ENCODE measurements around the gene RARRES2.
A peak's percentile ranks its signal among the peaks of the same experiment; 100 is the strongest.
"Not testable (repeated sequence)": the region's sequence is repeated elsewhere in the genome, so short reads cannot be mapped to it uniquely, and the experiment has no call there.

The RARRES2 gene

DNA sequence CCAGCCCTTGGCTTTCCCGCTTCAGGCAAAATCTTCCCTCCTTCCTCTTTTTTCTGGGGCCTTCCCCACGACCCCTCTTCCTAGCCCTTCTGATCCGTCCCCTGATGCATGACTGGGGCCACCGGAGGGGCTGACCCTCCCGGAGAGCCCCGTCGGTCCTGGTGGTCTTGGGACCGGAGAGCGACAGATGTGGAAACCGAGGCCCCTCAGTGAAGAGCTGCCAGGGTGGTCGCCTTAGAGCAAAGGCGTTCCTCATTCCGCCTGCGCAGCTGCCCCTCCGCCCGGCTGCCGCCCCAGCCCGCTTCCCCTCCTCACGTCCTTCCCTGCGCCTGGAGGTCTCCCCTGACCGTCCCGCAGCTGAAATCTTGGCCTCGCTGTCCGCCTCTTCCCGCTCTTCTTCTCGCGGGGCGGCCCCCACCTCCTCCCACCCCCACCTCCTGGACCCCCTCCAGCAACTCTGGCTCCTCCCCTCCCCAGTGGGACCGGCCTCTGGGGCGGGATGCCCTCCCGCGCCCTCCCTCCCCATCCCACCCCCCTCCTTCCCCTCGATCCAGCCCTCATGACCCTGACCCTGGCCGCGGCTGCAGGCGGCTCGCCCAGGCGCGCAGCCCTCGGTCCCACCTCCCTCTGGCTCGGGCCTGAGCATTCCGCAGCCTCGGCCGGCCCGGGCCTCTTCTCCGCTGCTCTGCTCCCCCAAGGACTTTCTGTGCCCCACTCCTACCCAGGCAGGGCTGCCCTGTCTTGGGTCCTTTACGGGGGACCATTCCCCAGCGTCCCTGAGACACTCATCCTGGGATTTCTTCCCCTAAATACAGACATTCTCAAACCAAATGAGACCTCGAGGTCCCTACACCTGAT is at the start of gene RARRES2:
Gene RARRES2 (minus strand): TSS at position 367 of the 858 bp plus-strand sequence. CDS start 1,020 bp downstream, outside the sequence.
- DNase-seq, result peak; percentile 78

DNA sequence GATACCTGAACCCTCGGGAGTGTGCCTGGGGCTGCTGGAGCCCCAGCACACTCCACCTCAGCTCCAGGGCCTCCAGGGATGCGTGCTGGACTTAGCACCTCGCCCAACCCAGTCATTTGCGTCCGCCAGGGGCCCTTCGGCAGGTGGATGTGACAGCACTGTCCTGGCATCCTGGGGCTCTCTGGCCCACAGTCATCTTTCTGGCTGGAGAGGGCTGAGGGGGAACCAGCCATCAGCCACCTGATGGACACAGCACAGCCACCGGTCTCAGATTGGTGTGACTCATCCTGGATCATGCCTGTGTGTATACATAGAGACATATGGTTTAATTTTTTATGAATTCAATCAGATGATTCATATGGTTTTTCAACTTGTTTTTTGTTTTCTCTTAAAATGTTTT is 48.8 kb upstream of the RARRES2 start:
- no peak for DNase-seq

DNA sequence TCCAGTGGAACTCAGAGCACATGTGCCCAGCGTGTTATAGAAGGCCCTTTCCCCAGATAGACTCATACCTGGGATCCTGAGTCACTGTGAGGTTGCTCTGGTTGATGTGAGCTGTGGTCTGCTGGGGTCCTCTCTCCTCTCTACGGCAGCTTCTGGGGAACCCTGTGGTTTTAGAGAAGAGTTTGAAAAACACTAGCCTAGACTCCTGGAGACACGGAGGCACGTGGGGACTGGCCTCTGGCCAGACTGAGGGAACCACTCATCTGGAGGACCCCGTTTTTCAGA is 48.0 kb upstream of the RARRES2 start:
- no peak for DNase-seq

DNA sequence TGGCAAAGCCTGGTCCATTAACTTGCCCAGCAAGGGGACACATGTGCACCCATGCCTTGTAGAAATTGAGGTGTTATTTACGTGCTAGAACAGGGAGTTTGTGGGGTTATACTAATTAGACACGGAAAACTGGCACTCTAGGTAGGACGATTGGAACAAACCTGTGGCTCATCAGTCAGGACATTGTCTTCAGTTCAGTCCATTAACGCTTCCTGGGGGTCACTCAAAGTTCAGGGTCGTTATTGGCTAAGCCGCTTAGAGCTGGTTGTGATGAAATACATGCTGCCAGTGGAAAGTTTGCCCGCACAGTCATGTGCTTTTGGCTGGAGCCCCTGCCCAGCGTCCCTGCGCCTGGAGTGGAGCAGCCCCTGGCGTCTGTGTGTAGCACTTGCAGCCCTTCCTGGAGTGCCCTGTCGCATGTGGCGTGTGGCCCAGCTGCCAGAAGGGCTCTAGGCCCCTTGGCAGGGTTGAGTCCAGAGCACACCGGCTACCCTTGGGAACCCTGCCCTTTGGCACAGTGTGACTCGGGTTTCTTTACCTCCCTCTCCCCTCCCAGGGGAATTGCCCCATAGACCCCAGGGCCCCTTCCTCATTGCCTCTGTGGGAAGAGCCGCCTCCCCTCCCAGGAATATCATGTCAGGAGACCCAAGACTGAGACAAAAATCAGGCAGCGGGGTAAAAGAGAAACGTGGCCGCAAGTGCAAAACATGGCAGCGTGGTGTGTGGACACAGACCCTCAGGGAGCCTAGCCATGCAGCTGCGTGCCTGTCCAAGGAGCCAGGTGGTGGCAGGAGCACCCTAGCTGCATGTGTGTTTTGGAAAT is 47.5 kb upstream of the RARRES2 start:
- DNase-seq, result no peak

DNA sequence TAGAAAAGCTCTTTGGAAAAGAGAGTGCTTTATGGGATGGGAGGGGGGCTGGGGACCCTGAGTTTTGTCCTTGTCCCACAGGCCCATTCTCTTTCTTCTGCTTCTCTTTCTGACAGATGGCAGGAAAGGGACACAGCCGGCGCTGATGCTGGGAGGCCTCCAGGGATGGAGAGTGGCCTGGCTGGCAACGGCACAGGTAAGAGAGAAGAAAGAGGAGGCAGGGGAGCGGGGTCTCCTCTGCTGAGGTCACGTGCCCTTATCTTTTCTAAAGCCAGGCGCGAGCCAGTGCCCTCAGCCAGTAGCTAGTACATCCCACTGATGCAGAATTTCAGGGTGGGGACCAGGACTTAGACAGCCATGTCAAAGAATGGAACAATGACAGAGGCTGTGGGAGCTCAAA is 46.9 kb upstream of the RARRES2 start:
- DNase-seq, result no peak

DNA sequence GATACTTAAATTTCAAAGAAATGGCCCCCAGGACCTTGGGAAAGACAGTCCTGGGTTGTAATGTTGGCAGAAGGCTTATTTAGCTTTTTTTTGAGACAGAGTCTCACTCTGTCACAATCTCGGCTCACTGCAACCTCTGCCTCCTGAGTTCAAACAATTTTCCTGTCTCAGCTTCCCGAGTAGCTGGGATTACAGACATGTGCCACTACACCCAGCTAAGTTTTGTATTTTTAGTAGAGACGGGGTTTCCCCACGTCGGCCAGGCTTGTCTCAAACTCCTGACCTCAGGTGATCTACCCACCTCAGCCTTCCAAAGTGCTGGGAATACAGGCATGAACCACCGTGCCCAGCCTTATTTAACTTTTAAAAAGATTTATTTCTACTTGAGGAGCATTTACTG is 44.5 kb upstream of the RARRES2 start:
- DNase-seq, result not testable (repeated sequence)

DNA sequence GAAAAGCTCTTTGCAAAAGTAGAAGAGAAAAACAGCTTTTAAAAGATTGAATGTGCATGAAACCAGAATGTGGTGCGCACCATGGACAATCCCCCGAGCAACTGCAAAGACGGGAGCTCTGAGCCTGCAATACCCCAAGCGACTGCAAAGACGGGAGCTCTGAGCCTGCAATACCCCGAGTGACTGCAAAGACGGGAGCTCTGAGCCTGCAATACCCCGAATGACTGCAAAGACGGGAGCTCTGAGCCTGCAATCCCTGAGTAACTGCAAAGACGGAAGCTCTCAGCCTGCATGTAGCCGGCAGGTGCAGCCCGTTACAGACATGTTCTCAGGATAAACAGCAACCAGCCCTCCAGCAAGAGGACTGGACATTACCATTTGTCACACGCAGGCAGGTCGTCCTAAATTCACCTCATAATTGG is 43.9 kb upstream of the RARRES2 start:
- DNase-seq, result no peak

DNA sequence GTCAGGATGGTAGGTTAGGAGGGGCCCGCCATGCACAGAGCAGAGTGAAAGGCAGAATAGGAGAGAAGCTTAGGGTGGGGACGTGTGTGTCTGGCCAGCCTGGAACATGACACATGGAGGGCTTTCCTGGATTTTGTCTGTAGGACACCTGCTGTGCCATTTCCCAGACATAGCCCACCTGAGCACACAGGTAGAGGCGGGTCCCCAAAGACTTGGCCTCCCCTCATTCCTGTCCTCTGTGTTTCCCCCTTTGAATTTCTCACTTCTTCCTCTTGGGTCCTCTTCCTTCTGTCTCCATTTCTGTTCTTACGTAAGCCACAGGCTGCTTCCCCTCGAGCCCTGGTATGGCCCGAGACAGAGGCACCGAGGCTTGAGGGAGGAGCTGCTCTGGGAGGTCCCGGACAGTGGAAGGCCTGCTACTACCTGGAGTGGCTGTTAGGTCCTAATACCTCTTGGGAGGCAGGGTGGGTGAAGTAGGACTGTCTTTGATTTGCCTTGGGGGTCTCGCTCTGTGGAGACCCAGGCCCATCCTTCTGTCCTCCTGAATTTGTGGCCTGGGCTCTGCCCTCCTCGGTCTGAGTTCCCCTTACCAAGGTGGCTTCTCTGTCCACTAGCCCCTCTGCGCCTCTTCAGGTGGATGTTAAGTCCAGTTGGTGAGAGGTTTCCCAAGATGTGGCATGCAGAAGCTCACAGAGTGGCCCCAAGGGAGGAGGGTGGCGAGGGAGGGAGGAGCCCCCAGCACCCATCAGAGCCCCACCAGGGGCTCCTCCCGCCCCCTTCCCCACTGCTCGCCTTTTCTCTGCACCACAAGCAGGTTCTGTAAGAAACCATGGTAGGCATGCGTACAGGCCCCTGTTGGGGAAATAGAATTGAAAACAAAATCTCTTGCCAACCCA is 43.2 kb upstream of the RARRES2 start:
- DNase-seq, result no peak

DNA sequence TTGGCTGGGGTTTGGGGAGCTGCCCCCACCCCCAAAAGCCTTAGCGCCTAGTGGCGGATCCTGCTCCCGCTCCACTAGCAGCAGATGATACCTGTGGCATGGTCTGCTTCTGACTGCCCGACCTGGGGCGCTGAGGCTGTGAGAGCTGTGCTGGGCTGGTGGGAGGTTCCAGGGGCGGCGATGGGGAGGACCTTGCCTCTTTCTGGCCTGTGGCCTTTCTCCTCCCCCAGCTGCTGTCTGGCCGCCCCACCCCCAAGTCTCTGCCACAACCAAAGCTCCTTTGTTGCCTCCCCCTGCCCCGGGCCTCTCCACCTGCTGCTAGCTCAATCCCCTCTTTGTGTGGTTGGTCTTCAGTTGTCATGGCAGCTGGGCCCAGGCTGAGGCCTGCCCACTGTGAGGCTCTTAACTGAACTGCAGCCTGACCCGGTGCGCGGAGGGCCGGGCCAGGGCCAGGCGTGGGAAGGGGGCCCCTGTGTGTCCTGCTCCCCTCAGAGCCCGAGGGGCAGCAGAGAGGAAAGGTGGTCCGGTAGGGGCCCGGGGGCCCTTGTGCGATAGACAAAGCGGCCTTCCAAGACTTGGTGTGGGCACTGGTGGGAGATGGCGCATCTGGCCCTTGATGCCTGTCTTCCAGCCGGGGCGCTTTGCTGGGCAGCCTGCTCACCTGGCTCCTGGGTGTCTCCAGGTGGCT is 42.4 kb upstream of the RARRES2 start:
- peak; percentile 99 for DNase-seq

DNA sequence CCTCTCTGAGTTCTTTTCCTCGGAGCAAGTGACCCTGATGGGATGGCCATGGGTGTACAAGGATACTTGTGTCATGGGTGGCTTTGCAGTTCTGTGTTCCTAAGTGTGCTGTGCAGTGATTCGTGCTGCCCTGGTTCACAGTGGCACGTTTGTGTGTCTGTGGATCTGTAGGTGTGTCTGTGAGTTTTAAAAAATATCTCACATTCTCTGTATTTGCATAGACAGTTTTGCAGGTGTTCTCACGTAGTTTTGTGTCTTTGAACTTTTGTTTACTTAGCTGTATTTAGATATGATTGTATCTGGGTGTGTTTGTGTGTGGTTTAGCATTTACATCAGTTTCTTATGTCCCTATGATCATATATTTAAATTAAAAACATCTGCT is 41.4 kb upstream of the RARRES2 start:
- DNase-seq, result no peak

DNA sequence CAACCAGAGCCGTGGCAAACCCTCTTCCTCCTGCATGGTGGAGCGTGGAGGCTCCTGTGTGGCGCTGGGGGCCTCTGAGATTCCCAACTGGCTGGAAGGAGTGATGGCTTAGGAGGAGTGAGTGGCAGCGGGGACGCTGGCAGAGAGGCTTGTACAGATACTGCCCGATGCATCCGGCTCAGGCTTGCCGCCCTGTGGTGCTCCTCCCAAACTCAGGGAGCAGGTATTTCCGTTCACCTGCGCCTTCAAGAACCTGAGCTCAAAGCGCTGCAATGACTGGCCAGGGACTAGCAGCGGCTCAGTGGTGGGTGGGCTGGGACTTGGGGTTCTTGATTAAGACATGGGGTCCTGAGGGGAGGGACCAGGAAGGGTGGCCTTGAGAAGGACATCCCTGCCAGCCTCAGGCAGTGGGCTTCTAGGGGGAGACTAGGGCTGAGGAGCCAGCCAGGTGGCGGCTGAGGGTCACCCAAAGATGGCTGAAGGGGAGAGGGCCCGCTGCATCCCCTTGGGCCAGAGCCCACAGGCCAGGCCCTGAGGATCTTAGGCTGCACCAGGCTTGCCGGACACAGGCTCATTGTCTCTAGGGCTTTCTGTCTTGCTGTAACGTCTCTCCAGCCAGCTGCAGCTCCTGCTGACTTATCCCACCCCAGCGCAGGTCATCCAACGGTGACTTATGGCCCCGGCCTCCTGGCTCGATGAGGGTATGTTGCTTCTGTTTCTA is 40.9 kb upstream of the RARRES2 start:
- DNase-seq, result peak; percentile 55

DNA sequence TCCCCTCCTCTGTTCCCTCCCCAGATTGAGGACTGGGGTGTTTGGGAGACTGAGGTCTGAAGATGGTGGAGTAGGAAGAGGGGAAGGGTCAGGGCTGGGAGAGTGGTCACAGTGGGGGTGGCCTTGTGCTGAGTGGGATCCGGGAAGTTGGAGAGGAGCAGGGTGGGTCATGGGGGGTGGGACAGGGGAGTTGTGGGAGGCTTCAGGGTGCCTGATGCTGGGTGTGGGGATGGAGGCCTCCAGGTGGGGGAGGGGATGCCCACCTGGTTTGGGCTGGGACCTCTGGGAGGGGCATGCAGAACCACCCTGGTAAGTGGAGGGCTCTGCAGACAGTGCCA is 40.3 kb upstream of the RARRES2 start:
- DNase-seq, result no peak

DNA sequence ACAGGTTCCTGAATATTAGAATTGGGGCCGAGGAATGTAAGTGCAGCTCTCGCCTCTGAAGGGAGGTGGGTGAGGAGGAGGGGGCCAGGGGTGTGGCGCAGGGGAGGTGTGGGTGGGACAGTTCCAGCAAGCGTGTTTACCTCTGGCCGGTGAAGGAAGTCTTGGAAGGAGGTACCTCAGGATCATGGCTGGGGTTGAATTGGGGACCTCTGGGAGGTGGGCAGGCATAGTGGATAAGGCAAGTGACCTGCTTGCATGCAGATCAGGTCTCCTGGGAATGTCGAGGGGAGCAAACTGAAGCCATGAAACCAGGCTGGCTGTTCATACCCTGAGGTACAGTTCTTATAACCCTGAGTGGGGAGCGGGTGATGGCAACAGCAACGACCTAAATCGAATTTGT is 39.7 kb upstream of the RARRES2 start:
- DNase-seq, result peak; percentile 49

DNA sequence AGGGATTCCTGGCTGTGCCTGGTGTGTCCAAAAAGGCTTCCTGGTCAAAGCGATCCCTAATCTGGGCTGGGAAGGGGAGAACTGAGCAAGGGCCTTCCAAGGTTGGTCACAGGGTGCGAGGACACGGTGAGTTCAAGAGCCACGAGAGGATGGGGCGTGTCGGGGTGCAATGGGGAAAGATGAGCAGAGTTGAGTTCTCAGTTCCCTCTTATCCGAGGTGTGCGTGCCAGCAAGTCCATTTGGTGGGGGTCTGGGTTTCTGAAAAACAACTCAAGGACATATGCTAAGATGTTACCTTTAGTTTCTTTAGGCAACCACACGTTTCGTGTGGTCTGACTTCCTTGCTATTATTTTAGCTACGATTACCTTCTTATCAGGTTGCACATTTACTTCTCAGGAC is 39.0 kb upstream of the RARRES2 start:
- DNase-seq, result no peak

DNA sequence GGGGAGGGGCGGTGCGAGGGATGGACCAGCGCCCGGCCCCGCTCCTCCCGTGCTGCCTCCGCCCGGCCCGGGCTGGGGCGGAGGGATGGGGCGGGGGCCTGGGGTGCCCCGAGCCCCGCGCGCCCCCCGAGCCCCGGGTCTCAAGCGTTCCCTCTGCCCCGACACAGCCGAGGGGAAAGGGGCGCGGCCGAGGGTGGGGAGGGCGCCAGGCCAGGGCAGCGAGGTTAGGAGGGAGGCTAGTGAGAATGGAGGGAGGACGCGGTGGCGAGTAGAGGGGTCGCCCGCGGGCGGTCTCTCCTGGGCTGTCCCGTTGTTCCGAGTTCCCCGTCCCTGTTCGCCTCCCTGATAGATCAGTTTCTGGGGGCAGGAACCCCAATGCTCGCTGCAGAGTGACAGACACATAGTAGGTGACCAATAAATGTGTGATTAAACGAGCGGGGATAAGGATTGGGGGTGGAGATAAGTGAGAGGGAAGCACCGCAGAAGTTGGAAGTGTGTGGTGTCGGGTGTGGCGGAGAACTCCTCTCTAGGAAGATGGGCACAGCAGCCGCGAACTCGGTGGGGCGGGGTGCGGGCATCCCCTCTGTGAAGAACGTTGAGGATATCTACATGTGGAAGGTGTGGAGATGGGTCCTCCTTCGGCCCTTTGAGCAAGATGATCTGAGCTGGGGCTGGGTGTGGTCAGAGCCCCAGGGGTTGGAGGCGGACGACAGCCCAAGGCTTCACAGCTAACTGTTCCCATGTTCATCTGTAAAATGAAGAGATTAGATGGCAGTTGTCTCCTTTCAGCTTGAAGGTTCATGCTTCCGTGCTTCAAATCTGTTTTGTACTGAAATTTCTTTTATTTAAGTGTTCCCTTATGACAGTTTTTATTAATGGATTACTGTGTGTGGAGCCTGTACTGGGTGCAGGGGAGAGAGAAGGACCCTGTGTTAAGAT is 38.3 kb upstream of the RARRES2 start:
- no peak for DNase-seq

DNA sequence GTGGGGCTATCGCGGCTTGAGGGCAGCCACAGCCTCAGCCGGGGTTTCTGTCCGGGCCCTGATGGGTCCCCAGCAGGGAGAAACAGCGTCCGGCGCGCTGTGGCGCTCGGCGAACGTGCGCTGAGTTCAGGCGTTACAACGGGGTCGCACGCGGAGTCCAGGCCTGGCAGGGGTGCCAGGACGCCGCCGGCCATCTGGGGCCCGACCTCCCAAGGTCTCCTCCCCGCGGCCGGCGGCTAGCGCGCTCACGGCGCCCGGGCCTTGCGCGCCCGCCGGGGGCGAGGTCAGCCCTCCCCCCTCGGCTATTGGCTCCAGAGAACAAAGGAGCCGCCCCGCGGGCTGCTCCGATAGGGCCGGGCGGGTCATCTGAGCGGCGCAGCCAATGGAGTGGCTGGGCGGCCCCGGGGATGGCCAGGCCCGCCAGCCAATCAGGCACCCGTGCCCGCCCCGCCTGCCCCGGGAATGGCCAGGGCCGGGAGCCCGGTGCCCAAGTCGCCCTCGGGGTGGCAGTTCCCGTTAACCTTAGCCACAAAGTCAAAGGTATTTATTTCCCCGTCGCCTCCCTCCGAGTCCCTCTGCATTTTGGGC is 37.5 kb upstream of the RARRES2 start, which contains the start of gene ZNF775:
Gene ZNF775 (plus strand): TSS at position 478 of the 588 bp plus-strand sequence. CDS start 9,141 bp downstream, outside the sequence.
- peak; percentile 98 for DNase-seq

DNA sequence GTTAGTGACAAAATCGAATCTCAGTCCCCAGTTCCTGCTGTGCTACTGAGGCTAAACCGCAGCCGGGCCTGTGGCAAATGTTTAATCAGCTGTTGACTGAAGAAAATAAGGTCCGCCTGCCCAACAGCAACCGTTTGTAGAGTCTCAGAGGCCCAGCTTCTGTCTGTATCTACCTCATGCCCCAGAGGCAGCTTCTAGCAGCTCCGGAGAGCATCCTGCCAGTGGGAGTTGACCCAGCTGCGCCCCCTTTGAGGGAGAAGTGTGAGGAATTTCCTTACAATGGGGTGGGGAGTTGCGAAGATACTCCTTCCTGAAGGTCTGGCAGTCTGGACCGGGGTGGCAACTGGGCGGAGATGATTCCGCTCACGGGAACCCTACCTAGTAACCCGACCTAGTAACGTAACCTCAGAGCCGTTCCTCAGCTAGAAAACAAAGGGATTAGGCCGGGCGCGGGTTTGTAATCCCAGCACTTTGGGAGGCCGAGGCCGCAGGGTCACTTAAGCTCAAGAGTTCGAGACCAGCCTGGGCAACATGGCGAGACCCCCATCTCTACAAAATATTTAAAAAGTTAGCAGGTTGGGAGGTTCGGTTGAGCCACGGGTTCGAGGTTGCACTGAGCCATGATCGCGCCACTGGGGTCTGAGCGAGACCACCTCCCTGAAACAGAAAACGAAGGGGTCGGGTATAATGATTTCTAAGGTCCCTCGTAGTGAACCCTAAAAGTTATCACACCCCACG is 36.9 kb upstream of the RARRES2 start:
- DNase-seq, result peak; percentile 98

DNA sequence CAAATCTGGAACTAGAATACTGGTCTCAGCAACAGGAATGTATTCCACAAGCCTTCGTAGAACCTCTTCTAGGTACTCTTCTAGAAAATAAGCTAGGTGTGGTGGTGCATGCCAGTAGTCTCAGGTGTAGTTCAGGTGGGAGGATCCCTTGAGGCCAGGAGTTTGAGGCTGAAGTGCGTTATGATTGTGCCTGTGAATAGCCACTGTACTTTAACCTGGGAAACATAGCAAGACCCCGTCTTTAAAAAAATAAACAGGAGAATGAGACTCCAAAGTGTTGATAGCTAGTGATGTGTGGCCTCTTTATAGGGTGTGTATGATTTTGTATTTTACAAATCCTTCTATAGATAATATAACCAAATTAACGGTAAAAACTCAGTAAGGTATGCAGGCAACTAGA is 36.2 kb upstream of the RARRES2 start:
- no peak for DNase-seq

DNA sequence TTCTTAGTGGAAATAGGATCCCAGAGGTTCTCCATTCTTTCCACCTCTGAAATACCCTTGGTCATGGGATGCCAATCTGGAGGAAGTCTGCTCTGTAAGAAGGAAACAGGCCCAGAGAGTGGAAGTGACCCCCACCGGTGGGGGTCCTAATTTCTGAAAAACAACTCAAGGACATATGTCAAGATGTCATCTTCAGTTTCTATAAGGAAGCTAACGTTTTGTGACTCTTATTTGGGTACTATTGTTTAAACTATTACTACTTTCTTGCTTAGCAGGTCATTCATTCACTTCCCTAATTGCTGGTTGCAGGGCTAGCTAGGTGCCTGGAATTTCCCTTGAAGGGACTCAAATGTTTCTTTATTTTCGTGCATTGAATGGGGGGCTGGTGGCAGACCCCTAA is 35.8 kb upstream of the RARRES2 start:
- no peak for DNase-seq

DNA sequence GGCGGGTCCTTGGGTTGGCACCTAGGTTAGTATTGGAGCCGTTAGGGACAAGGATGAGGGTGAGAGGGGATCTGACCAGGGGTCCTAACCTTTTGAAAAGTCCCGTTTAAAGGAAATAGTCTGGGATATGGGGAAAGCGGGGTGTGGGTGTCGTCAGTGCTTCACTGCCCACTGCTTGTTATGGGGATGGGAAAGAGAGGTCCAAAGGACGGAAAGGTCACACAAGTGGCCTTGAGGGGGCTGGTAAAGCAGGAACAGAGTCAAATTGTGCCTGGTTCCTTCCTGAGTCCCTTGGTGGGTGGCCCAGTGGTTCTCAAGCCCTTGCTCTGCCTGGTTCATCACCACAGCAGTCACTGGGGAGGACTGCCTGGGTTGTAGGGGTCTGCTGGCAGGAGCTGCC is 35.1 kb upstream of the RARRES2 start:
- DNase-seq, result no peak

Measured in islet precursor cell (in vitro differentiated cells).